ENCODE measurements around the gene HBM.

GRCh38 chr16:142405-142967 is 23.3 kb upstream of the HBM start:
- TF ChIP-seq, protein P1, sequence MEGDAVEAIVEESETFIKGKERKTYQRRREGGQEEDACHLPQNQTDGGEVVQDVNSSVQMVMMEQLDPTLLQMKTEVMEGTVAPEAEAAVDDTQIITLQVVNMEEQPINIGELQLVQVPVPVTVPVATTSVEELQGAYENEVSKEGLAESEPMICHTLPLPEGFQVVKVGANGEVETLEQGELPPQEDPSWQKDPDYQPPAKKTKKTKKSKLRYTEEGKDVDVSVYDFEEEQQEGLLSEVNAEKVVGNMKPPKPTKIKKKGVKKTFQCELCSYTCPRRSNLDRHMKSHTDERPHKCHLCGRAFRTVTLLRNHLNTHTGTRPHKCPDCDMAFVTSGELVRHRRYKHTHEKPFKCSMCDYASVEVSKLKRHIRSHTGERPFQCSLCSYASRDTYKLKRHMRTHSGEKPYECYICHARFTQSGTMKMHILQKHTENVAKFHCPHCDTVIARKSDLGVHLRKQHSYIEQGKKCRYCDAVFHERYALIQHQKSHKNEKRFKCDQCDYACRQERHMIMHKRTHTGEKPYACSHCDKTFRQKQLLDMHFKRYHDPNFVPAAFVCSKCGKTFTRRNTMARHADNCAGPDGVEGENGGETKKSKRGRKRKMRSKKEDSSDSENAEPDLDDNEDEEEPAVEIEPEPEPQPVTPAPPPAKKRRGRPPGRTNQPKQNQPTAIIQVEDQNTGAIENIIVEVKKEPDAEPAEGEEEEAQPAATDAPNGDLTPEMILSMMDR (IDR thresholded peaks at IDR 0.05; ENCODE audit: low read depth, low read length), result no peak
- TF ChIP-seq EZH2phosphoT487 (IDR thresholded peaks at IDR 0.05; ENCODE audit: low read depth), result no peak

All from OCI-LY3 (cell line).